ENCODE data around the gene EEPD1. TPM values are rescaled to one million over a fixed set of nuclear protein-coding genes. Genes with fewer than 3 reads are reported as not detected.

EEPD1 gene
- total RNA-seq, 1 donor from 2014 or later, result 10.8 TPM

DNA sequence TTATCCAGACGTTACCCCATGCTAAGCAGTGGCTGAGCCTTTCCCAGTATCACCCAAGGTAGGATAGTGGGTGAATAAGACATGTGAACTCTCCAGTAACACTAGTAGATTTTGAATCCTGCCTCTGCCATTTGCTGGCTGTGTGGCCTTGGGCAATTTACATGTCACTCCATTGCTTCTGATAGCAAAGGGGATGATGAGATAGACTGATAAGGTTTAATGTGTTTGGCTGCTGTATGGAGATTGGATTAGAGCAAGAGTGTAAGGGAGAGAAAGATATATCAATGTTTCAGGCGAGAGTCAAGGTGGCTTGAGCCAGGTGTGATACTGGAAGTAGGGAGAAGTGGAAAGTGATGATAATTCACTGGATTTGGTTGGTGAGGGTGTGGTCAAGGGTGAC lies 40.1 kb upstream of the EEPD1 start:
- DNase-seq (ENCODE audit: low read depth), result no peak
- TF ChIP-seq, protein P1, sequence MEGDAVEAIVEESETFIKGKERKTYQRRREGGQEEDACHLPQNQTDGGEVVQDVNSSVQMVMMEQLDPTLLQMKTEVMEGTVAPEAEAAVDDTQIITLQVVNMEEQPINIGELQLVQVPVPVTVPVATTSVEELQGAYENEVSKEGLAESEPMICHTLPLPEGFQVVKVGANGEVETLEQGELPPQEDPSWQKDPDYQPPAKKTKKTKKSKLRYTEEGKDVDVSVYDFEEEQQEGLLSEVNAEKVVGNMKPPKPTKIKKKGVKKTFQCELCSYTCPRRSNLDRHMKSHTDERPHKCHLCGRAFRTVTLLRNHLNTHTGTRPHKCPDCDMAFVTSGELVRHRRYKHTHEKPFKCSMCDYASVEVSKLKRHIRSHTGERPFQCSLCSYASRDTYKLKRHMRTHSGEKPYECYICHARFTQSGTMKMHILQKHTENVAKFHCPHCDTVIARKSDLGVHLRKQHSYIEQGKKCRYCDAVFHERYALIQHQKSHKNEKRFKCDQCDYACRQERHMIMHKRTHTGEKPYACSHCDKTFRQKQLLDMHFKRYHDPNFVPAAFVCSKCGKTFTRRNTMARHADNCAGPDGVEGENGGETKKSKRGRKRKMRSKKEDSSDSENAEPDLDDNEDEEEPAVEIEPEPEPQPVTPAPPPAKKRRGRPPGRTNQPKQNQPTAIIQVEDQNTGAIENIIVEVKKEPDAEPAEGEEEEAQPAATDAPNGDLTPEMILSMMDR (conservative IDR thresholded peaks at IDR 0.05; ENCODE audit: low read depth, low read length), result no peak
- no peak overlapping the region for H3K4me3 ChIP-seq (ENCODE audit: low read depth, low read length)

DNA sequence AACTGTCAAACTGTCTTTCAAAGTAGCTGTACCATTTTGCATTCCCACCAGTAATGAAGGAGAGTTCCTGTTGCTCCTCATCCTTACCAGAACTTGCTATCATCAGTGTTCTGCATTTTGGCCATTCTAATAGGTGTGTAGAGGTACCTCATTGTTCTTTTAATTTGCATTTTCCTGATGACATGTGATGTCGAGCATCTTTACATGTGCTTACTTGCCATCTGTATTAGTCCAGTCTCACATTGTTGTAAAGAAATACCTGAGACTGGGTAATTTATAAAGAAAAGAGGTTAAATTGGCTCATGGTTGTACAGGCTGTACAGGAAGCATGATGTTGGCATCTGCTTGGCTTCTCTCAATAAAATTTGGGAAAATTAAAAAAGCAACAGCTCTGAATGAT lies 38.7 kb upstream of the EEPD1 start:
- TF ChIP-seq, protein P1 (conservative IDR thresholded peaks at IDR 0.05; ENCODE audit: low read depth, low read length), result no peak
- no peak for DNase-seq (ENCODE audit: low read depth)
- H3K4me3 ChIP-seq (ENCODE audit: low read depth, low read length), result no peak overlapping the region

DNA sequence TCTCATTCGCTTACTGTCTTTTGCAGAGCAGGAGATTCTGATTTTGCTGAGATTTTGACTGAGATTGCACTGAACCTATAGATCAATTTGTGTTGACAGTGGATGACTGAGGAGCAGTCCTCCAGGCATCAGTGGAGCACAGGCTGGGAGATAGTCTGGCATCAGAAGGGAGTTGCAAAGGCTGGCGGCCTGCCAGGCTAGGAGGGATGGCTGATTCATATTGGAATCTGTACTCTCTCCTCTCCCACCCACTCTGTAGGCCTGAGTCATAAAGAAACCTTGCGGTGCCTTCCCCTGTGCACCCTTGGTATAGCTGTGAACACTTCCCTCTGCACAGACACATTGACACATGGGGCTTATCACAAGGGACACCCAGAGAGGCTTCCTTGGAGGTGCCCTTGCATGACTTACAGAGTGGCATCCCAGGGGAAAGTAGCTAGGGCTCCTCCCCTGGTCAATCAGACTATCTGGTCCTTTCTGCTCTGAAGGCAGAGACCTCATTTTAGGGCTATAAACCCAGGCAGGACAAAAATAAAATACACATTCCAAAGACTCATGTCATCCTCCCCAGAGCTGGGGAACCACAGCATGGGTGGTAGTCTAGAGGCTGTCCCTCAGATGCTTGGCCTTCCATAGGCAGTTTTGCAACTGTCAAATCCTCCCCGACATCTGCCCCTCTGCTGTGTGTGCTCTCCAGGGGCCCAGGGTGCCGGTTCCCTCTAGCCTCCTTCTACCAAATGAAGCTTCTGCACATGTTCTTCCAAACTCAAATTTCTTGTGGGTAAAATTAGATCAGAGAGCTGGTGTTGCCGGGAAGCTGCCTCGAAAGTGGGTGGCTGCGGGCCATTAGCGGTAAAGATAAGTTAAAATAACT lies 37.4 kb upstream of the EEPD1 start:
- H3K4me3 ChIP-seq (ENCODE audit: low read depth, low read length), result no peak overlapping the region
- DNase-seq (ENCODE audit: low read depth), result peak; percentile 88
- TF ChIP-seq, protein P1 (conservative IDR thresholded peaks at IDR 0.05; ENCODE audit: low read depth, low read length), result no peak

DNA sequence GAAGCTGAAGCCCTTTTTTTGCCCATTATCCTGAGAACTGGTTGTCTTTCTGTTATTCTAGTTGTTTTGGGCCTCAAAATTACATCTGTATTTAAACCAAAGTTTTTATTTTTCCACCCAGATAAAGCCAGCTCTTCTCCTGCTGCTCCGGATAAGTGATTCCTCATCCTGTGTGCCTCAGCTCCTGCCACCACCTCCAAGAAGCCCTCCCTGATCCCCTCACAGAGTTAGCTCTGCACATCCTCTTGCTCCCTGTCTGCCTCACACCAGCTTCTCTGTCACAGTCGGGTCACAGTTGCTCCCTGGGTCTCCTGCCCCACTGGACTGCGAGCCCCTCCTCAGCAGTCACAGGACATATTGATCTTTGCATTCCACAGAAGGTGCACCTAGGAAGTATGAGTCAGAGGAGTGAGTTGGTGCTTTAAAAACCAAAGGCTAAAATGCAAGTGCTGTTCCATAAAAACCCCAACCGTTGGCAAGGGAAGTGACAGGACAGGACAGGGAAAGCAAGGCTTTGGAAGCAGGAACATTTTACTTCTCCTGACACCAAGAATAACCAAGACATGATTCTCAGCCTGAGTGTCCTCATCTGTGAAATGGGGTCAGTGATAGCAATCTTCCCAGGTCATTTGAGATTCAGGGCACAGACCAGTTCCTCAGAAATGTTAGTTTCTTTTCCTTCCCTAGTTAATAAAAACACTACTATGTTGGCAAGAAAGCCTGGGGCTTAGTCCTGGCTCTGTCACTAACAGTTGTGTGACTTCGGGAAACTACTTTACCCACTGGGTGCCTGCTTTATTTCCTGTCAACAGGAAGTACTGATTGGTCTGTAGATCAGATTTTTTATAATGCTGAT lies 36.5 kb upstream of the EEPD1 start:
- TF ChIP-seq, protein P1 (conservative IDR thresholded peaks at IDR 0.05; ENCODE audit: low read depth, low read length), result no peak
- no peak for DNase-seq (ENCODE audit: low read depth)
- no peak overlapping the region for H3K4me3 ChIP-seq (ENCODE audit: low read depth, low read length)

DNA sequence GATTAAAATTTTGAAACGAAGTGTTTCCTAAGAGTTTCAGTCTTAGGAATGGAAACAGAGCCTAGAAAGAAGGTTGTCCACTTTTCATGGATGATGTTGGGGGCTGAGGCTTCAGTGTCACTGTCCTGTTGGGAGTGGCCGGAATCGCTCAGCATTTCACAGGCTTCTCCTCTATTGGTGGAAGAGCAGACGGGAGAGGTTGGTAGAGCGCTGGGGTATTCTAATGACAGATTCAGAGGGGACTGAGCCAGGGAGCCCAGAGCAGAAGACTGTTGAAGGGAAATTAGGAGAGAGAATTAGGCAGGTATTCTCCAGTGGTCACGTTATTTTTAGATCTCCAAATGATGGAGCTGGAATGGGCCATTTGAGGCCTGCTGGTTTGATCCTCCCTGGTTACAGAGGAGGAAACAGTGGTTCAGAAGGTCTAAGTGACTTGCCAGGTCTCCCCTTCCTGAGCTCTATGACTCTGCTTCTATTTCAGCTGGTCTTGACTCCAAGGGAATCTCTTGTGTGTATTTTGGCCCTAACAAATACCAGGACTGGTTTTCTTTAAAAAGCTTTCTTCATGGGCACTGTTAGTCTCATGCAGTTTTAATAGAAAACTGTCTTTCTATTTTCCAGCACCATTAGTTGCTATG lies 35.7 kb upstream of the EEPD1 start:
- DNase-seq (ENCODE audit: low read depth), result no peak
- no peak overlapping the region for H3K4me3 ChIP-seq (ENCODE audit: low read depth, low read length)
- TF ChIP-seq, protein P1 (conservative IDR thresholded peaks at IDR 0.05; ENCODE audit: low read depth, low read length), result no peak

DNA sequence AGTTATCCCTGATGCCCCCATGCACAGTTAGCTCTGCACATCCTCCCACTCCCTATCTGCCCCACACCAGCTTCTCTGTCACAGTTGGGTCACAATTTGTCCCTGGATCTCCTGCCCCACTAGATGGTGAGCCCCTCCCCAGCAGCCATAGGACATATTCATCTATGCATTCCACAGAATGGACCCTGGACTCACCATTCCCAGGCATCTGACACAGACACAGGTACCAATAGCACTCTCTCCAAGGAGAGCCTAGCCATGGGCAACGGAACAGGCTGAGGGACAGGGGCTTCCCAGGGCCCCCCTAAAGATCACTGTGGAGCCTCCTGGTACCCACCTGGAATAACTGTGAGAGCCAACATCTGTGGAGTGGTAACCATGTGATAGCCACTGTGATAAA lies 34.7 kb upstream of the EEPD1 start:
- DNase-seq (ENCODE audit: low read depth), result no peak
- no peak overlapping the region for H3K4me3 ChIP-seq (ENCODE audit: low read depth, low read length)
- TF ChIP-seq, protein P1 (conservative IDR thresholded peaks at IDR 0.05; ENCODE audit: low read depth, low read length), result no peak

Measured in epithelial cell of proximal tubule (primary cell).